NOMO-1 treated with DMSO at 0.1 percent for 48 hours (cell line): ENCODE measurements around the gene KCNN3.

Experiments used
- DNase-seq: peaks from one replicate; lab custom pipeline; 2025; ENCODE audit not compliant: unreplicated experiment; lab: John Stamatoyannopoulos, UW

KCNN3 gene

GRCh38 chr1:154735061-154735803, 134.8 kb downstream of the KCNN3 start:
- DNase-seq, result no peak

- no peak for DNase-seq
These were observed 136.5 kb downstream of the KCNN3 start for GRCh38 chr1:154733621-154734020.

GRCh38 chr1:154730986-154731489, 139.0 kb downstream of the KCNN3 start:
- DNase-seq, result no peak

- peak; percentile 45 for DNase-seq
These were observed 139.8 kb downstream of the KCNN3 start for GRCh38 chr1:154730259-154730658.

- DNase-seq, result no peak
These were observed 140.5 kb downstream of the KCNN3 start for GRCh38 chr1:154729577-154729976.

GRCh38 chr1:154729031-154729442, 141.0 kb downstream of the KCNN3 start:
- no peak for DNase-seq

- no peak for DNase-seq
These were observed 143.0 kb downstream of the KCNN3 start for GRCh38 chr1:154726896-154727753.

GRCh38 chr1:154726443-154726842, 143.6 kb downstream of the KCNN3 start:
- DNase-seq, result peak; percentile 27

GRCh38 chr1:154725865-154726264, 144.2 kb downstream of the KCNN3 start:
- DNase-seq, result no peak

GRCh38 chr1:154720328-154721297, 149.5 kb downstream of the KCNN3 start:
- DNase-seq, result peak; percentile 71

- DNase-seq, result peak; percentile 31
These were observed 150.3 kb downstream of the KCNN3 start for GRCh38 chr1:154719586-154720327.

- no peak for DNase-seq
These were observed 151.5 kb downstream of the KCNN3 start for GRCh38 chr1:154718566-154718965.

- DNase-seq, result no peak
These were observed 152.6 kb downstream of the KCNN3 start for GRCh38 chr1:154717528-154717924.

- DNase-seq, result no peak
These were observed 153.2 kb downstream of the KCNN3 start for GRCh38 chr1:154716614-154717527.

- DNase-seq, result peak; percentile 90
These were observed 154.1 kb downstream of the KCNN3 start for GRCh38 chr1:154716011-154716410.

- no peak for DNase-seq
These were observed 154.7 kb downstream of the KCNN3 start for GRCh38 chr1:154715385-154715784.

- DNase-seq, result peak; percentile 82
These were observed 155.4 kb downstream of the KCNN3 start for GRCh38 chr1:154714638-154715037.

- no peak for DNase-seq
These were observed 155.9 kb downstream of the KCNN3 start for GRCh38 chr1:154714052-154714623.

- no peak for DNase-seq
These were observed 157.1 kb downstream of the KCNN3 start for GRCh38 chr1:154713005-154713404.
